GM19193 (cell line): ENCODE measurements around the gene TMEM204.

Experiments
- POLR2A ChIP-seq: IDR thresholded peaks from 4 replicates; pipeline ENCODE4 v1.6.1; 2011; ENCODE audit not compliant: insufficient read depth, insufficient read length; ENCODE audit errors: extremely low read depth

TMEM204 gene

DNA sequence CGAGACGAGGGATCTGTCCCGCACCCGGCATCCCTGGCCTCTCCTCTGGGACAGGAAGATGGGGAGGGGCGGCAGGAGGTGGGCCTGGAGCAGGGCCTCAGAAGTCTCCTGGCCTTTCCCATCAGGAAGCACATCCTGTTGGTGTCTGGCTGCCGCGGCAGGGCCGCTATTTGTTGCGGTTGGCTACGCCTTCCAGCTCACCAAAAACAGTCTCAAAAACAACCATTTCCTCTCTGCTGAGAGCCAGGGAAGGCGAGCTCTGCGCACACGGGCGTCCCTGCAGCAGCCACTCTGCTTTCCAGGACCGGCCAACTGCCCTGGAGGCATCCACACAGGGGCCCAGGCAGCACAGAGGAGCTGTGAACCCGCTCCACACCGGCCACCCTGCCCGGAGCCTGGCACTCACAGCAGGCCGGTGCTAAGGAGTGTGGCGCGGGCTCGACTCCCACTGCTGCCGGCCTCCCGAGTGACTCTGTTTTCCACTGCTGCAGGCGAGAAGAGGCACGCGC lies at the start of gene TMEM204:
TSS of gene TMEM204 (plus strand) at position 224 of the 509 bp plus-strand sequence. CDS start 610 bp downstream, outside the sequence.
- TF ChIP-seq POLR2A: no peak

- TF ChIP-seq POLR2A: no peak
Measured at GRCh38 chr16:1485847-1486496, 47.5 kb upstream of the TMEM204 start.

- no peak for TF ChIP-seq POLR2A
Measured at GRCh38 chr16:1486551-1487390, 46.7 kb upstream of the TMEM204 start.

DNA sequence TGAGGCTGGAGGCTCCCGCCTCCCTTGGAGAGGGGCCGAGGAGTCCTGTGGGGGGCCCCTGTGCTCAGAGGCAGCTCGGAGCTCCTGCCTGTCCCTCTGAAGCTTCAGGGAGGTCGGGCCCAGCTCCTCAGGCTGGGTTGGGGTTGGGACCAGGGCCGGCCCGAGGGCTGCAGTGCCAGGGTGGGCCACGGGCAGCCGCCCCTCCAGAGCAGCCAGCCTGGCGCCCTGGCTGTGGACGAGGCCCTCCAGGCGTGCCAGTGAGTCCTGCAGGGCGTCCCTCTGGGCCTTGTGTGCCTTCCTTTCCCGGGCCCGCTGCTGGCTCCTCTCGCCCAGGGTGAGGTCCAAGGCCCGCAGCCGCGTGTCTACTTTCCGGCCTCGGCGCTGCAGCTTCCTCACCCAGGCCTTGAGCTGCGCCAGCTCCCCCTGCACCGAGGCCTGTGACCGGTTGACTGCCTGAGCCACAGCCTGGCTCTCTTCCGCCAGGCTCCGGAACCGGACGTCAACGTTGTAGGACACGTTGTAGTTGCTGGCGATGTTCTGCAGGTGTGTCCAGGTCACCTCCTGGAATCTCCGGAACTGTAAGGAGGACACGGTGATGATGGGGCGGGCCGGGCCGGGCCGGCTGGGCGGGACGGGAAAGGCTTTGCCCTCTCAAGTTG lies 45.9 kb upstream of the TMEM204 start:
- TF ChIP-seq POLR2A: no peak

DNA sequence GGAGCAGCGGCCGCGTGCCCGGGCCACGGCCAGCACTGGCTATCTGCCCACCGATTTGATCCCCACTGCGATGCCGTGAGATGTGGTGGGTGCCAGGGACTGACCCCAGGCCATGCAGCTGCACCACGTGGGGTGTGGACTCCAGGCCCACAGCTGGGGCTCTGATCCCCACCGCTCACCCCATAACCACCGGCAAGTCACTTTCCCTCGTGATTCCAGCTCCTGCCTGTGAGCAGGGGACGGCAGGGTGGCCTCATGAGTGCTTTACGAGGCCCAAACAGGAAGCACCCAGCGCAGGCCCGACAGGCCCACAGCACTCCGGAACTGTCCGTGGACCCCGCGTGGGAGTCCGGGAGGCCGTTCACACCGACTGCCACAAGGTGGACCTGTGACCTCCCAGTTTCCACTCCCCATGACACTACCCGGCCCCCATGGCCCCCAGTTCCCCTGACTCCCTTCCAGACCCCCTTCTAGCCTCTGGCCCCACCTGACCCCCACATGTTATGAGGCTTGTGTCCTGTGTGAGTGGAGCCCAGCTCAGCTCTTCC lies 45.3 kb upstream of the TMEM204 start:
- TF ChIP-seq POLR2A: no peak

DNA sequence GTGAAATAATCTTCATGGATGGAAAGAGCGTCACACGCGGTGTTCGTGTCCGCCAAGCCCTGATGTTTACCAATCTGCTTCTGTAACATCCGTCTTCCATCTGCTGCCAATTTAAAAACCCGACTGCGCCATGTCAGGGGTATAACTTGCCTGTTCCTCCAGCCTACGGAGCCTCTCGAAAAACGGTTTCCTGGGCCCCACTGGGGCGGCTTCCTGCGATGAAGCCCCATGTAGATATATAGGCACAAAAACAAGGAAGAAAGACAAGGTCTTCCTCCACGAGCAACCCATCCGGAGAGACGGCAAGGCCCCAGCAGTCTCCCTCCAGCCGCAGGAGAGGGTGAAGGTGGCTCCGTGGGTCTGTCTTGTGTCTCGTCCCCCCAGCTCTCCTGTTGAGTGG lies 44.8 kb upstream of the TMEM204 start, which contains the start of gene PTX4:
TSS of gene PTX4 (minus strand) at position 326 of the 400 bp plus-strand sequence. CDS start at position 291, 35 bp downstream.
- no peak for TF ChIP-seq POLR2A

- TF ChIP-seq POLR2A: no peak
Measured at GRCh38 chr16:1489077-1489476, 44.4 kb upstream of the TMEM204 start.

GRCh38 chr16:1491327-1491726 lies 42.1 kb upstream of the TMEM204 start:
- no peak for TF ChIP-seq POLR2A

- TF ChIP-seq POLR2A: no peak
Measured at GRCh38 chr16:1492082-1492922, 41.2 kb upstream of the TMEM204 start.

DNA sequence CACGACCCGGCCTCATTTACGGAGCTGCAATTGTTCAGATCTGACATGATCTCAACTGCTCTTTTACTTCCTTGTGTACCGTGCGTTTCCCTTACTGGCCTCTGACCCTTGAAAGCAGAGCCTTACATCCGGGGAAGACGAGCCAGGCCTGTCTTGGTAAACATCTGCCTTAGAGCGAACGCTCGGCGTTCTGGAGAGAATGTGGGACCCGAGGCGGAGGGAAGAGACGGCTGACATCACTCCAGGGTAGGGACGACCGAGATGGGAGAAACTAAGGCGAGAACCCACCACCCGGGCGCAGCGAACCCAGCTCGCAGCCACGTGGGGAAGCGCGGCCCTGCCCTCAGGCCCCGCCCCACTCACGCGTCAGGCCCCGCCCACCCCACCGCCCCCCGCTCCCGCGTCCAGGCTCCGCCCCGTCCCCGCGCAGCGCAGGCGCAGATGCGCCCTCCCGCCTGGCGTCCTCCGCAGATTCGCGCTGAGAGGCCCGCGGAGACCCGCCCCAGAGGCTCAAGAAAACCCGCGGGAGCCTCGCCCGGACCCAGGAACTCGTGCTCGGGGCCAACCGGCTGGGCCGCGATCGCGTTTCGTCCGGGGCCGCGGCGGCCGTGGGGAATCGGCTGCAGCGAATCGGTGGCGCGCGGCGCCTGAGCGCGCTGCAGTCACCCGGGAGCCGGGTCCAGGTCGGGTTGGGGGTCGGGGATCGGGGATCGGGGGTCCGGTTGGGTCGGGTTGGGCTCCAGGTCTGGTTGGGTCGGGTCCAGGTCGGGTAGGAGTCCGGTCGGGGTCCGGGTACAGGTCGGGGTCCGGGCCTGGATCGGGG lies 40.3 kb upstream of the TMEM204 start, which contains the start of gene TELO2:
TSS of gene TELO2 (plus strand) at position 438 of the 823 bp plus-strand sequence. CDS start 922 bp downstream, outside the sequence.
- peak; percentile 69 for TF ChIP-seq POLR2A

- no peak for TF ChIP-seq POLR2A
Measured at GRCh38 chr16:1493746-1494094, 39.7 kb upstream of the TMEM204 start.

- no peak for TF ChIP-seq POLR2A
Measured at GRCh38 chr16:1494129-1494640, 39.3 kb upstream of the TMEM204 start.

DNA sequence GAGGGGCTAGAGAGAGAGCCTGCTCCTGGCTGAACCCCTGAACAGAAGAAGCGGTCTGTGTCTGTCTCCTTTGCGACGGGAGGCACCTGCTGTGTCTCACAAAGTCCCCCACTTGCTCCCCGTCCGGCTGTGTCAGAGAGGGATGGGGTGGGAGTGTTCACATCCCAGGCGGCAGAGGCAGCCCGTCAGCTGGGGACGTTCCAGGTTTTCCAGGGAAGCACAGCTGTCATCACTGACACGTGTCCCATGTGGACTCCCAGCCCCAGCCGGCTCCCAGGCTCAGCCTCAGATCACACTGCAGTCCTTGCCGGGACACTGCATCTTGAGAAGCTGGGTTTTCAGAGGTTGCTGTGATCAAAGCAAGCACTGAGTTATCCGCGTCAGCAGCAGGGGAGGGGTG lies 38.8 kb upstream of the TMEM204 start:
- TF ChIP-seq POLR2A: no peak
